Lung microvascular endothelial cell (primary cell): ENCODE data around the gene AMPH. TPM values are rescaled to one million over a fixed set of nuclear protein-coding genes. Genes with fewer than 3 reads are reported as not detected.

Experiments
- DNase-seq, 2 donors: peaks; one replicate each; pipeline versions ENCODE4 v3.0.0 to v3.0.0-alpha.2; 2010; ENCODE audit warnings: low read depth in 2 of 2
- total RNA-seq: library from RNA; depleted of rRNA; stranded (reverse); fragments of >200 nt; gene quantifications from 2 replicates; pipeline ENCODE4 v1.2.1, GENCODE V29; 2014

AMPH gene
- total RNA-seq, 1 donor from 2014 or later: not detected

- no peak for DNase-seq
Observed at GRCh38 chr7:38542156-38542555, 89.0 kb downstream of the AMPH start.

DNA sequence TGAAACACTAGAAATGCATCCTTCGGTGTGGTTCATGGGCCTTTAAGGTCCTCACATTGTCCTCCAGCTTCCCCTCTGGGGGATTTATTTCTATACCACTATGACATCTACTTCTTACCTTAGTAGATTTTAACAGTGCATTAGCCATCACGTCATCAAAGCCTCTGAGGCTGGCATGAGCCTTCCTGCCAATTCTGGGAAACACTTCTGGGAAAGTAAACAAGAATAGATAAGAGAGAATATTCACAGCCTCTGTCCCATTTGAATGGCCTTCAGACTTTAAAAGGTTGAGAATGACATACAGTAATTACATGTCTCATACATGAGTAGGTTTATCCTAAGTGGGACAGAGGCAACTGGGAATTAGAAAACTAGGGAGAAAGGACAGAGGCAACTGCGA, 89.7 kb downstream of the AMPH start:
- DNase-seq: no peak

DNA sequence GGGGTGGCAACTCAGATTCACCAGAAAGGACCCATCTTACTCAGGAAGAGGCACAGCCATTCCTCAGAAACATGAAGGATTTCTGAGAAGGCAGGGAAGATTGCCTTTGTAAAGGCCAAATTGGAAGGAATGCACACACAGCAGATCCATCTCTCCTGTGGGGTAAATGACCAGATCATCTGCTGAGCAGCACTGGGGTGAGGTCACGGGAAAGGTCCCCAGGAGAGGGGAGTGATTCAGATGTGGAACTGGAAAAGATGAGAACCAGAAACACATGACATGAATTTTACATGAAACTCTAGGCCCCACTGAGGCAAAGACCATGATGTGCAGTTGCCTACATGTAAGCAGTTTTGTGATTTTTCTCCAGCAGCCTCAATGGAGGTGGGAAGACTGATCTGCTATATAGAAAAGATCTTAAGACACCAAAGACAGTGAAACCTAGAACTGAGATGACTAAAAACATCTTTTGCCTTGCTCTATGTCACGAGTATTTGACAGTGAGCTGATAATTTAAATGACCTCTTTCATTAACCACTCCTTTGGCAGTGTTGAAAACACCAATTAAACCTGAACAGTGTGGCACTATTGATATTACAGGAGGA, 91.6 kb downstream of the AMPH start:
- DNase-seq: no peak

DNA sequence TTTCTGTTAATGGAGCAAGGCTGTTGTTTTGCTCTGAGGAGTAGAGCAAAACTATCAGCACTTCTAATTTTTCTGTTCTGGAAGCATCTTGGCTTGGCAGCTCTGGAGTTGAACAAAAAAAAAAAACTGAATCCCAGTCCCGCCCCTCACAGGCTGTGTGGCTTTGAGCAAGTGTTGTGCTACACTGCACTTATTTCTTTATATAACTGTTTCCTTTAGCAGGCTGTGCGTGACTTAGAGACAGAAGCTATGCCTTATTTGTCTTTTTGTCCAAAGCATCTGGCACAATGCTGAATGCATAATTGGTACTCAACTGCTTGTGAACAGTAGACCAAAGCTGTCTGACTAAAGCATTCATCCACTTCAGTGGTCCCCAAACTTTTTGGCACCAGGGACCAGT, 96.1 kb downstream of the AMPH start:
- no peak for DNase-seq

GRCh38 chr7:38525857-38526256, 105.3 kb downstream of the AMPH start:
- no peak for DNase-seq

GRCh38 chr7:38524786-38525185, 106.4 kb downstream of the AMPH start:
- no peak for DNase-seq

- DNase-seq: no peak
Observed at GRCh38 chr7:38520741-38521140, 110.4 kb downstream of the AMPH start.

GRCh38 chr7:38518541-38518940, 112.6 kb downstream of the AMPH start:
- DNase-seq: no peak

DNA sequence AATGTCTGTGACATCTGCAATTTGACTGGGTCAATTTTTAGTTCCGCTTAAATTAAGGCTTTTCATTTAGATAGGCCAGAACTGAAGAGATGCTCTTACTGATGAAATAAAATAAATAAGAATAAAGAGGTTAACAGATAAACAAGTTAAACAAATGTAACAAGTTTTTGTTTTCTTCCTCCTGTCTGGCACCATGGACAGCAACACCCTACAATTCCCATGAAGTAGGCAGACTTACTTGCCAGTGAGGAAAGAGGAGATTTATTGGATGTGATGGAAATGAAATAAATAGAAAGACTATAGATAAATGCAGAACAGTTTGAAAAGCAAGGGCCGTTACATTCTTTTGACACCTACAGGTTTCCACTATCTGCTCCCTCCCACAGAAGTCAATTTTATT, 118.5 kb downstream of the AMPH start:
- peak in 1 of 2 donors; percentile 5 for DNase-seq

GRCh38 chr7:38512291-38512690, 118.9 kb downstream of the AMPH start:
- DNase-seq: no peak

- no peak for DNase-seq
Observed at GRCh38 chr7:38507384-38507783, 123.8 kb downstream of the AMPH start.

DNA sequence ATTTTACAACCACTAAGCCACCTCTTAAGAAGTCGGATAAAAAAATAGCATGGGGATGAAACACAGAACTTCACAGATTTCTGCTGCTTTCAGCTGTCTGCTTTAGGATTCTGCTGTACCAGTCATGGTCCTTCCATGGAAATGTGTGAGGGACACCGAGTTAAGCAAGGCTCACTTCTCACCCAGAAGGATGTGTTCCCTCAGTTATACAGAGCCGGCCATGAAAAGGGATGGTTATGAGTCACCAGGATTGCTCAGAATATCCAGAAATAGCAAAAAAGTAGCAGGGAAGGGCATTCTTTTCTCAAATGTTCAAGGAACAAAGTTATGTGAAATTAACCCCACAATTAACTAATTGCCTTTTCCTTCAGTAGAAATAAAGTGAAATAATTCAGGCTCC, 124.4 kb downstream of the AMPH start:
- no peak for DNase-seq

DNA sequence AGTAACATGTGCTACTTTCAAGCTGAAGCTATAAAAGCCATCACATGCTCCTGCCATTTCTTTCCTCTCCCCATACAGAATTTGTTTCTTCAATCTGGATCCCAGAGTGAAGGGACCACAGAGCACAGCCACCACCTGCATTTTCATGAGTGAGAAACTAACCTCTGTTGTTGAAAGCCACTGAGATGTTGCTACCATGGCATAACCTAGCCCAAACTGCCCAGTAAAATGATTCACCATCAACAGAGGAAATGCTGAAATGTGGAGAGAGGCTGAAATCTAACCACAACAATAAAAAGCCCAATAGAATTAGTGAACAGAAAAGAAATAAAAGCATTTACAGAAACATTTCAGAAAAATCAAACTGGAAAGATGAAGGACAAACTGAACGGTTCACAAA, 125.2 kb downstream of the AMPH start:
- DNase-seq: no peak

DNA sequence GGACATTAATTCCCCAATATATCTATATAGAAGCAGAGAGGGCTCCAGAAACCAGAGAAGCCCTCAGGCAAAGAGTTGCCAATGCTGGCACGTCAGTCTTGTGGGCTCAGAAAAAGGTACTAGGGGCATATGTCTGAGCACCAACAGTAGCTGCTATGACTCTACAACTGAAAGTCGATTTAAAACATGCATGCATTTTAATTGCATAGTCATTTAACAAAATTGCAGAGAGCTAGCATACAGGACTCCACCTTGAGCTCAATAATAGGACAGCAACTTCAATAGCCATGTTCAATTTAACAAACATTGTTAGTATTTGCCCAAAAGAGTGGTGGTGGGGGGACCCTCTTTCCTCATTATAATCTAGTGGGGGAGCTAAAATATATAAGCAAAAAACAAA, 126.5 kb downstream of the AMPH start:
- DNase-seq: no peak

DNA sequence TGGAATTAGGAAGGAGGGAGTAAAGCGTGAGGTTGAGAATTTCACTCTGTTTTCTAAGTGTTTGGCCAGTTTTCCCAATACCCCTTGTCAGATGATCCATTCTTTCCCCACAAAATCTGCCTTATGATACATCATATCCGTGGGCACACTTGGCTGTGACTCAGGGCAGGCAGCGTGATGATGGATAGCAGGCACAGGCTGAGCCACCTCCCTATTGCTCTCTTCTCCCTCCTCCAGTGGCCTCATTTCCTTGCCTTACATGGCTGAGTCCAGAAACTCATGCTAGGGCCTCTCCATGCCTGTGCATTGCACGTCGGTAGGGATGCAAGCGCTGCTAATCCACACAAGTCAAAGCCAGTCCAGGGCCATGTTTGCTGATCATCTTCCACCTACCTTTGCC, 128.3 kb downstream of the AMPH start:
- no peak for DNase-seq

DNA sequence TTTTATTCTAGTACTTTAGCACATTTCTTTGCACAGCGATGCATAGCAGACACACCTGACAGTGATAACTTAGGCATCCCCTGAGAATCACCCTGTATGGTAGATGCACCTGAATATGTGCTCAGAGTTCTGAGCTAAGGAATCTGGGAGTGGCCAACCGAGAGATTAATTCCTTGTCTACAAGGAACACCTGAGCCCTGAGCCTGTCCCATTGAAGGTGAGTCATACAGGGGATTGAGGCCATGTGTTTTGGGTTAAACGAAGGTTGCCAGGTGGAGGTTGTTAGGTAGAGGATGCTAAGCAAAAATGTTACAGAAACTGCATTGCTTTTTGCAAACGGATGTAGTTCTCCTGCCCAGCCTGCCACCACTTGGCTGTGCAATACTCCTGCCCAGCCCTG, 128.9 kb downstream of the AMPH start:
- DNase-seq: no peak

- DNase-seq: no peak
Observed at GRCh38 chr7:38492010-38492409, 139.2 kb downstream of the AMPH start.

DNA sequence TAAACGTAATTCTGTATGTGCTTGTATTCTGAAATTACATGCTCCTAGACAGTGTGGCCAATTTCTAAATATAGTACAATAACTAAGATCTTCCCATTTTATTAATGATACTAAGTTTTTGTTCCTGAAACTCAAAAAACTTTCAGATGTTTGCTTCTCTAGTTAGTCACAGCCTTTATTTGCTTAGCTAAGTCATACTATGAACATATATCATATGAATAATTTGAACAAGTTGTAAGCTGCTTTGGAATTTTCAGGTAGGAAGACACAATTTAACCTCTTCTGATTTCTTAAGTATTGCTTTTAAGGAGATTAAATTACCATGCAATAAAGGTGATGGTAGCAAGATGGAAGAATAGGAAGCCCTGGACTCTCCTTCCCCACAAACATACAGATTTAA, 148.7 kb downstream of the AMPH start:
- no peak for DNase-seq

GRCh38 chr7:38481401-38481800, 149.8 kb downstream of the AMPH start:
- no peak for DNase-seq

GRCh38 chr7:38478404-38478803, 152.8 kb downstream of the AMPH start:
- DNase-seq: no peak

DNA sequence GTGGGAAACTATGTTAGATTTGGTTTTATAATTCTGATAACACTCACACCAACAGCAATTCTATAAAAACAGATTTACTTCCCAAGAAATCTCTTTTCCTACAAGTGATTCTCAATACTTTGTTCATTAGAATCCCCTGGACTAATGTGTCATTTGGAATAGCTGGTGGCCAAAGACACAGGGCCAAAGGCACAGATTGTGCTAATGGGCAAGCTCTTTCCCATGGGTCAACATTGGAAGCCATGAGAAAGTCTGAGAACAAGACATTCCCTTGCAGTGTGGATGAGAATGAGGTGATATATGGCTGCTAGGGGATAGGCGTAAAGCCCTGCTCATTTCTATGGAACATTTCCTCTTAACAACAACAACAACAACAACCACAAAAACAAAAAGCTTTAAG, 153.8 kb downstream of the AMPH start:
- no peak for DNase-seq

DNA sequence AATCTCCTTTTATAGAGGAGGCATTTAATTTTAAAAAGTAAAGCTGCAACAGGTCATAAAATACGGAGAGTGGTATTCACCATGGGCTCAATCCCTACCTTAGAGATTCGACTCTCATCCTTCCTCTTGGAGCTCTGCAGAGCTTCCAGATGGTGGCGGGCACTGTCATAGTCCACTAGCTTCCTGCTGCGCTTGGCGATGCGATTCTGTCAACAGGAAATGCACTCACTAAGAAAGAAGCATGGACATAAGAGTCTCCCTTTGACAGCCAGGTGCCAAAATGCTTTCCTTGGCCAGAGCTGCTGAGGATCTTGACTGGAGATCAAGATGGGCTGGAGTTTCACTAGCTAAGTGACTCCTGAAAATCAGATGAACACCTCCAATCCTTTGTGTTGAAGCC, 154.4 kb downstream of the AMPH start:
- no peak for DNase-seq

- DNase-seq: no peak
Observed at GRCh38 chr7:38465956-38466355, 165.2 kb downstream of the AMPH start.
